NB4 (cell line): ENCODE measurements around the gene DOCK2.

Experiments used
- DNase-seq: peaks from one replicate; pipeline ENCODE4 v3.0.0; 2010; ENCODE audit warnings: low read depth
- H3K4me3 ChIP-seq: one replicate; pipeline ENCODE4 v1.5.1; 2011; ENCODE audit warnings: mild to moderate bottlenecking, low read depth, low read length, moderate library complexity
- CTCF ChIP-seq: IDR thresholded peaks from one replicate; pipeline ENCODE4 v1.5.1; 2012; ENCODE audit warnings: low read depth, low read length
- MAX ChIP-seq: IDR thresholded peaks from 2 replicates; pipeline ENCODE4 v1.6.1; 2011; ENCODE audit warnings: low read depth, low read length
- MYC ChIP-seq: IDR thresholded peaks from 2 replicates; pipeline ENCODE4 v1.6.1; 2011; ENCODE audit warnings: low read depth, low read length
- POLR2A ChIP-seq: IDR thresholded peaks from 2 replicates; pipeline ENCODE4 v1.6.1; 2011; ENCODE audit warnings: mild to moderate bottlenecking; ENCODE audit not compliant: insufficient read length; ENCODE audit errors: extremely low read depth

DOCK2 gene

GRCh38 chr5:170012622-170013021, 375.5 kb downstream of the DOCK2 start:
- DNase-seq: no peak
- TF ChIP-seq MYC: no peak
- no peak for TF ChIP-seq POLR2A
- no peak for TF ChIP-seq MAX
- no peak for TF ChIP-seq CTCF
- no peak overlapping the region for H3K4me3 ChIP-seq

- no peak overlapping the region for H3K4me3 ChIP-seq
- TF ChIP-seq MAX: no peak
- TF ChIP-seq MYC: no peak
- TF ChIP-seq POLR2A: no peak
- no peak for TF ChIP-seq CTCF
- no peak for DNase-seq
These were observed 383.3 kb downstream of the DOCK2 start for GRCh38 chr5:170020423-170020822.

- H3K4me3 ChIP-seq: no peak overlapping the region
- TF ChIP-seq MYC: no peak
- TF ChIP-seq MAX: no peak
- no peak for TF ChIP-seq POLR2A
- TF ChIP-seq CTCF: no peak
- no peak for DNase-seq
These were observed 384.4 kb downstream of the DOCK2 start for GRCh38 chr5:170021506-170021905.

GRCh38 chr5:170025853-170026252, 388.8 kb downstream of the DOCK2 start:
- TF ChIP-seq CTCF: no peak
- TF ChIP-seq MAX: no peak
- no peak for TF ChIP-seq MYC
- no peak for TF ChIP-seq POLR2A
- no peak for DNase-seq
- no peak overlapping the region for H3K4me3 ChIP-seq

GRCh38 chr5:170028124-170028523, 391.0 kb downstream of the DOCK2 start:
- no peak for DNase-seq
- TF ChIP-seq POLR2A: no peak
- no peak for TF ChIP-seq MAX
- TF ChIP-seq CTCF: no peak
- TF ChIP-seq MYC: no peak
- H3K4me3 ChIP-seq: no peak overlapping the region

GRCh38 chr5:170034231-170034630, 397.2 kb downstream of the DOCK2 start:
- no peak overlapping the region for H3K4me3 ChIP-seq
- no peak for TF ChIP-seq POLR2A
- no peak for TF ChIP-seq MYC
- TF ChIP-seq CTCF: no peak
- TF ChIP-seq MAX: no peak
- no peak for DNase-seq
